WTC11 (cell line): ENCODE results near the gene LDHD.

ENCODE experiments used
- ATF1 ChIP-seq: sonication (generic); formaldehyde crosslinking; IDR thresholded peaks from 2 replicates; pipeline ENCODE4 v1.8.1; 2023; ENCODE audit warnings: mild to moderate bottlenecking, moderate library complexity, missing genetic modification reagents
- CBFB ChIP-seq: sonication (generic); formaldehyde crosslinking; IDR thresholded peaks from 2 replicates; pipeline ENCODE4 v1.8.1; 2022; ENCODE audit warnings: mild to moderate bottlenecking, low read depth, missing genetic modification reagents
- CREM ChIP-seq: sonication (generic); formaldehyde crosslinking; IDR thresholded peaks from 2 replicates; pipeline ENCODE4 v1.8.1; 2022; ENCODE audit warnings: mild to moderate bottlenecking, missing genetic modification reagents, moderate library complexity
- ESRRA ChIP-seq: sonication (generic); formaldehyde crosslinking; IDR thresholded peaks from 2 replicates; pipeline ENCODE4 v1.8.1; 2022; ENCODE audit warnings: mild to moderate bottlenecking, missing genetic modification reagents, borderline replicate concordance
- FOXJ3 ChIP-seq: sonication (generic); formaldehyde crosslinking; IDR thresholded peaks from 2 replicates; pipeline ENCODE4 v1.9.0; 2021; ENCODE audit warnings: missing genetic modification reagents, mild to moderate bottlenecking, borderline replicate concordance
- JUN ChIP-seq: sonication (generic); formaldehyde crosslinking; IDR thresholded peaks from 2 replicates; pipeline ENCODE4 v1.8.0; 2023; ENCODE audit warnings: mild to moderate bottlenecking, missing genetic modification reagents
- TEAD4 ChIP-seq: sonication (generic); formaldehyde crosslinking; IDR thresholded peaks from 2 replicates; pipeline ENCODE4 v1.8.0; 2022; ENCODE audit warnings: mild to moderate bottlenecking, missing genetic modification reagents
- ZNF423 ChIP-seq: fragments of 250-450 bp; sonication (Bioruptor Pico); IDR thresholded peaks from 2 replicates; pipeline ENCODE4 v2.1.2; 2022; ENCODE audit warnings: mild to moderate bottlenecking, moderate library complexity
- TF ChIP-seq, protein P1 (sequence below): fragments of 200-600 bp; IDR thresholded peaks from 2 replicates; pipeline ENCODE4 v1.8.0; 2022; ENCODE audit warnings: antibody characterized with exemption
- TF ChIP-seq, protein P2 (sequence below): sonication (generic); formaldehyde crosslinking; IDR thresholded peaks from 2 replicates; pipeline ENCODE4 v1.8.1; 2023; ENCODE audit warnings: mild to moderate bottlenecking, missing genetic modification reagents, moderate library complexity
- TF ChIP-seq, protein P3 (sequence below): sonication (generic); formaldehyde crosslinking; IDR thresholded peaks from 2 replicates; pipeline ENCODE4 v1.8.0; 2022; ENCODE audit warnings: mild to moderate bottlenecking, missing genetic modification reagents

DNA sequence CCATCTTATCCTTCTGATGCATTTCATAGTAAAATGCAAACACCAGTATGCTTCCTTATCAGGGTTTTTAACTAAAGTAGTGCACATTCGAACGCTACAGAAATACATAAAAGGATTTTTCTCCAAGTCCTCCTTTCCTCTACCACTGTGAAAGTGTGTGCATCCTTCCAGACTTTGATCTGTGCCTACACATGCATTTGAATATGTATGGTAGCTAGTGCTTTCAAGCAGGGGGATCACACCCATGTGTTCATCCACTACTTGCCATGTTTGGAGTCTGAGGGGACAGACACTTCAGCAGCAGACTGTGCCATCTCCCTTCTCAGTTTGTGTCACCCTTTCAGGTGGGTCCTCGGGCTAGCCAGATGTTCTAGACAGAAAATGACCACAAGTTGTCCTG lies 14.9 kb downstream of the LDHD start:
- TF ChIP-seq, protein P1, sequence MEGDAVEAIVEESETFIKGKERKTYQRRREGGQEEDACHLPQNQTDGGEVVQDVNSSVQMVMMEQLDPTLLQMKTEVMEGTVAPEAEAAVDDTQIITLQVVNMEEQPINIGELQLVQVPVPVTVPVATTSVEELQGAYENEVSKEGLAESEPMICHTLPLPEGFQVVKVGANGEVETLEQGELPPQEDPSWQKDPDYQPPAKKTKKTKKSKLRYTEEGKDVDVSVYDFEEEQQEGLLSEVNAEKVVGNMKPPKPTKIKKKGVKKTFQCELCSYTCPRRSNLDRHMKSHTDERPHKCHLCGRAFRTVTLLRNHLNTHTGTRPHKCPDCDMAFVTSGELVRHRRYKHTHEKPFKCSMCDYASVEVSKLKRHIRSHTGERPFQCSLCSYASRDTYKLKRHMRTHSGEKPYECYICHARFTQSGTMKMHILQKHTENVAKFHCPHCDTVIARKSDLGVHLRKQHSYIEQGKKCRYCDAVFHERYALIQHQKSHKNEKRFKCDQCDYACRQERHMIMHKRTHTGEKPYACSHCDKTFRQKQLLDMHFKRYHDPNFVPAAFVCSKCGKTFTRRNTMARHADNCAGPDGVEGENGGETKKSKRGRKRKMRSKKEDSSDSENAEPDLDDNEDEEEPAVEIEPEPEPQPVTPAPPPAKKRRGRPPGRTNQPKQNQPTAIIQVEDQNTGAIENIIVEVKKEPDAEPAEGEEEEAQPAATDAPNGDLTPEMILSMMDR, result no peak
- TF ChIP-seq, protein P2, sequence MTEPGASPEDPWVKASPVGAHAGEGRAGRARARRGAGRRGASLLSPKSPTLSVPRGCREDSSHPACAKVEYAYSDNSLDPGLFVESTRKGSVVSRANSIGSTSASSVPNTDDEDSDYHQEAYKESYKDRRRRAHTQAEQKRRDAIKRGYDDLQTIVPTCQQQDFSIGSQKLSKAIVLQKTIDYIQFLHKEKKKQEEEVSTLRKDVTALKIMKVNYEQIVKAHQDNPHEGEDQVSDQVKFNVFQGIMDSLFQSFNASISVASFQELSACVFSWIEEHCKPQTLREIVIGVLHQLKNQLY (CRISPR knock-in tag), result no peak
- TF ChIP-seq FOXJ3 (CRISPR knock-in tag) (no peak), ZNF423 (CRISPR knock-in tag) (no peak), CREM (no peak), CBFB (CRISPR knock-in tag) (no peak), JUN (CRISPR knock-in tag) (no peak), ESRRA (no peak), ATF1 (no peak), TEAD4 (CRISPR knock-in tag) (no peak)
- TF ChIP-seq, protein P3, sequence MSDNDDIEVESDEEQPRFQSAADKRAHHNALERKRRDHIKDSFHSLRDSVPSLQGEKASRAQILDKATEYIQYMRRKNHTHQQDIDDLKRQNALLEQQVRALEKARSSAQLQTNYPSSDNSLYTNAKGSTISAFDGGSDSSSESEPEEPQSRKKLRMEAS (CRISPR knock-in tag), result no peak
